ENCODE data around the gene MRPS7.
A peak's percentile ranks its signal among the peaks of the same experiment; 100 is the strongest.

The MRPS7 gene

GRCh38 chr17:75242461-75243042 is 19.1 kb upstream of the MRPS7 start:
- no peak for DNase-seq (ENCODE audit: low read depth)
- no peak overlapping the region for H3K4me3 ChIP-seq (ENCODE audit: low read depth, low read length)
- no peak for TF ChIP-seq CTCF (conservative IDR thresholded peaks at IDR 0.05; ENCODE audit: low read depth, low read length)

- no peak overlapping the region for H3K4me3 ChIP-seq (ENCODE audit: low read depth, low read length)
- DNase-seq (ENCODE audit: low read depth) = no peak
- TF ChIP-seq CTCF (conservative IDR thresholded peaks at IDR 0.05; ENCODE audit: low read depth, low read length) = no peak
Measured at GRCh38 chr17:75244133-75244866, 17.4 kb upstream of the MRPS7 start.

GRCh38 chr17:75245011-75245410 is 16.7 kb upstream of the MRPS7 start:
- TF ChIP-seq CTCF (conservative IDR thresholded peaks at IDR 0.05; ENCODE audit: low read depth, low read length) = no peak
- no peak for DNase-seq (ENCODE audit: low read depth)
- H3K4me3 ChIP-seq (ENCODE audit: low read depth, low read length) = no peak overlapping the region

GRCh38 chr17:75246404-75246803 is 15.3 kb upstream of the MRPS7 start:
- H3K4me3 ChIP-seq (ENCODE audit: low read depth, low read length) = no peak overlapping the region
- TF ChIP-seq CTCF (conservative IDR thresholded peaks at IDR 0.05; ENCODE audit: low read depth, low read length) = no peak
- no peak for DNase-seq (ENCODE audit: low read depth)

- DNase-seq (ENCODE audit: low read depth) = no peak
- no peak overlapping the region for H3K4me3 ChIP-seq (ENCODE audit: low read depth, low read length)
- no peak for TF ChIP-seq CTCF (conservative IDR thresholded peaks at IDR 0.05; ENCODE audit: low read depth, low read length)
Measured at GRCh38 chr17:75249564-75249963, 12.1 kb upstream of the MRPS7 start.

- DNase-seq (ENCODE audit: low read depth) = peak; percentile 70
- H3K4me3 ChIP-seq (ENCODE audit: low read depth, low read length) = peak overlapping the region; percentile 29
- TF ChIP-seq CTCF (conservative IDR thresholded peaks at IDR 0.05; ENCODE audit: low read depth, low read length) = no peak
Measured at GRCh38 chr17:75250009-75250471, 11.6 kb upstream of the MRPS7 start.
